ENCODE measurements around the gene RBM6. TPM values are rescaled to one million over a fixed set of nuclear protein-coding genes. Genes with fewer than 3 reads are reported as not detected.

RBM6 gene
- total RNA-seq, 4 donors from 2014 or later = 113 to 148 (median 129) TPM

DNA sequence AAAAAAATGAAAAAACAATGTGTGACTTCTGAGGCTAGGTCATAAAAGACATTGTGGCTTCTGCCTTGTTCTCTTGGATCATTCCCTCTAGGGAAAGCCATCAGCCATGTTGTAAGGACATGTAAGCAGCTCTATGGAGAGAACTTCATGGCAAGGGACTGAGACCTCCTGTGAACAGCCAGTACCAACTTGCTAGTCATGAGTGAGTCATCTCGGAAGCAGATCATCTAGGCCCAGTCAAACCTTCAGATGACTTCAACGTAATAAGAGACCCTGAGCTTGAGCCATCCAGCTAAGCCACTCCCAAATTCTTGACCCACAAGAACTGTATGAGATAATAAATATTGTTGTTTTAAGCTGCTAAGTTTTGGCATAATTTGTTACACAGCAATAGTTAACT is 15.3 kb upstream of the RBM6 start:
- H3K27me3 ChIP-seq = no peaks in the 10 kb centered on the region
- TF ChIP-seq, protein P1, sequence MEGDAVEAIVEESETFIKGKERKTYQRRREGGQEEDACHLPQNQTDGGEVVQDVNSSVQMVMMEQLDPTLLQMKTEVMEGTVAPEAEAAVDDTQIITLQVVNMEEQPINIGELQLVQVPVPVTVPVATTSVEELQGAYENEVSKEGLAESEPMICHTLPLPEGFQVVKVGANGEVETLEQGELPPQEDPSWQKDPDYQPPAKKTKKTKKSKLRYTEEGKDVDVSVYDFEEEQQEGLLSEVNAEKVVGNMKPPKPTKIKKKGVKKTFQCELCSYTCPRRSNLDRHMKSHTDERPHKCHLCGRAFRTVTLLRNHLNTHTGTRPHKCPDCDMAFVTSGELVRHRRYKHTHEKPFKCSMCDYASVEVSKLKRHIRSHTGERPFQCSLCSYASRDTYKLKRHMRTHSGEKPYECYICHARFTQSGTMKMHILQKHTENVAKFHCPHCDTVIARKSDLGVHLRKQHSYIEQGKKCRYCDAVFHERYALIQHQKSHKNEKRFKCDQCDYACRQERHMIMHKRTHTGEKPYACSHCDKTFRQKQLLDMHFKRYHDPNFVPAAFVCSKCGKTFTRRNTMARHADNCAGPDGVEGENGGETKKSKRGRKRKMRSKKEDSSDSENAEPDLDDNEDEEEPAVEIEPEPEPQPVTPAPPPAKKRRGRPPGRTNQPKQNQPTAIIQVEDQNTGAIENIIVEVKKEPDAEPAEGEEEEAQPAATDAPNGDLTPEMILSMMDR (IDR thresholded peaks at IDR 0.05) = no peak
- TF ChIP-seq POLR2A (IDR thresholded peaks at IDR 0.05) = no peak
- H3K27ac ChIP-seq = no peak overlapping the region
- intact Hi-C loops (cut with DNase I) = no loop called here
- no peak for DNase-seq
- H3K36me3 ChIP-seq = no peaks in the 10 kb centered on the region
- peaks cover 16 to 20% of the 10 kb centered on the region in 2 donors for H3K4me1 ChIP-seq
- 89 to 92% methylated on average over 2 of the region's 2 CpGs for WGBS, 2 donors
- no peak overlapping the region for H3K4me3 ChIP-seq (replicated peaks in 1 of 3)
- no peaks in the 10 kb centered on the region for H3K9me3 ChIP-seq

DNA sequence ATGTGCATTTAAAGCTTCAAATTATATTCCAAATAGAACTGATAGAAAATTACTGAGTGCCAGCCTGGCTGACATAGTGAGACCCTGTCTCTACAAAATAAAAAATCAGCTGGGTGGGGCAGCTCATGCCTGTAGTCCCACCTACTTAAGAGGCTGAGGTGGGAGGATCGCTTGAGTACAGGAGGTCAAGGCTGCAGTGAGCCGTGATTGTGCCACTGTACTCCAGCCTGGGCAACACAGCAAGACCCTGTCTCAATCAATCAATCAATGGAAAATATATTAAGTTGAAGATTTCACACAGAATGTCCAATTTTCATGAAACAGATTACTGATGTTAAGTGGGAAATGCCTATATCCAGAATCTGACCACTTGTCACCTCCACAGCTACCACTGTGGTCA is 14.5 kb upstream of the RBM6 start:
- intact Hi-C loops (cut with DNase I) = no loop called here
- Histone ChIP-seq H3K27ac (no peak overlapping the region), H3K9me3 (no peaks in the 10 kb centered on the region), H3K27me3 (no peaks in the 10 kb centered on the region), H3K4me3 (replicated peaks in 1 of 3) (no peak overlapping the region), H3K4me1 (peaks cover 18 to 28% of the 10 kb centered on the region in 2 donors), H3K36me3 (no peaks in the 10 kb centered on the region)
- WGBS, 2 donors = 94 to 98% methylated on average over 2 of the region's 2 CpGs
- no peak for TF ChIP-seq POLR2A (IDR thresholded peaks at IDR 0.05)
- TF ChIP-seq, protein P1 (IDR thresholded peaks at IDR 0.05) = no peak
- no peak for DNase-seq

DNA sequence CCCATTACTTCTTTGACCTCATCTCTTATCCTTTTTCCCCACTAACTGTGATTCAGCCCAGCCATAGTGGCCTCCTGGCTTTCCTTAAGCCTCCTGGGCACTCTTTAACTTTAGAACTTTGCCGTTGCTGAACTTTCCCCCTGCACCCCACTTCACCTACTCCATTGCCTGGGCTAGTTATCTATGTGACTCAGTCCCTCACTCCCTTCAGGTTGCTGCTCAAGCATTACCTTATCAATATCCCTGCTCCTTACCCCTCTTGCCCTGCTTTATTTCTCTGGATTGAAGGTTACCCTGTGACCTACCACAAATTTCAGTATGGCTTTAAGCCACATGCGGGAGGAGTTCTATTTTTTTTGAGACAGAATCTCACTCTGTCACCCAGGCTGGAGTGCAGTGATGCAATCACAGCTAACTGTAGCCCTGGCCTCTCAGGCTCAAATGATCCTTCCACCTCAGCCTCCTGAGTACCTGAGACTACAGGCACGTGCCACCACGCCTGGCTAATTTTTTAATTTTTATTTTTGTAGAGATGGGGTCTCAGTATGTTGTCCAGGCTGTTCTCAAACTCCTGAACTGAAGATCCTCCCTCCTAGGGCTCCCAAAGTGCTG is 13.7 kb upstream of the RBM6 start:
- WGBS, 2 donors = 79 to 86% methylated on average over 4 of the region's 4 CpGs
- Histone ChIP-seq H3K9me3 (no peaks in the 10 kb centered on the region), H3K27me3 (no peaks in the 10 kb centered on the region), H3K27ac (no peak overlapping the region), H3K36me3 (no peaks in the 10 kb centered on the region), H3K4me1 (peaks cover 26 to 35% of the 10 kb centered on the region in 2 donors), H3K4me3 (replicated peaks in 1 of 3) (no peak overlapping the region)
- no peak for DNase-seq
- intact Hi-C loops (cut with DNase I) = no loop called here
- no peak for TF ChIP-seq POLR2A (IDR thresholded peaks at IDR 0.05)
- TF ChIP-seq, protein P1 (IDR thresholded peaks at IDR 0.05) = no peak

DNA sequence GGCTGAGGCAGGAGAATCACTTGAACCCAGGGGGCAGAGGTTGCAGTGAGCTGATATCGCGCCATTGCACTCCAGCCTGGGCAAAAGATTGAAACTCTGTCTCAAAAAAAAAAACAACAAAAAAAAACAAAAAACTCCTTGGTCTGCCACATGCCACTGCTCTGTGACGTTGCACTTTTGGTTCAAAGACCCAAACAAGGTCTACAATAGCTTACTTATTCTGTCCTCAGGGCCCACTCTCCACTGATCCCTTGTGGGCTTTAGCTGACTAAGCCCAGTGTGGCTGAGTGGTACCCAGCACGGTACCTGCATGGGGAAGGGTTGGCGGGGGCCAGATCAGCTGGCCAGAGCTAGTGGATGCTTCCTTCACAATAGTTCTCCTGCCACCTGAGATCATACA is 12.2 kb upstream of the RBM6 start:
- intact Hi-C loops (cut with DNase I) = no loop called here
- no peak overlapping the region for H3K4me3 ChIP-seq (replicated peaks in 1 of 3)
- H3K27me3 ChIP-seq = no peaks in the 10 kb centered on the region
- peak; percentile 13 to 18 for DNase-seq
- no peaks in the 10 kb centered on the region for H3K9me3 ChIP-seq
- H3K36me3 ChIP-seq = no peaks in the 10 kb centered on the region
- peak overlapping the region; percentile 27 to 87 (median 34) for H3K27ac ChIP-seq
- 53 to 60% methylated on average over 5 of the region's 5 CpGs for WGBS, 2 donors
- peaks cover 26 to 40% of the 10 kb centered on the region in 2 donors for H3K4me1 ChIP-seq
- TF ChIP-seq, protein P1 (IDR thresholded peaks at IDR 0.05) = no peak
- TF ChIP-seq POLR2A (IDR thresholded peaks at IDR 0.05) = no peak

DNA sequence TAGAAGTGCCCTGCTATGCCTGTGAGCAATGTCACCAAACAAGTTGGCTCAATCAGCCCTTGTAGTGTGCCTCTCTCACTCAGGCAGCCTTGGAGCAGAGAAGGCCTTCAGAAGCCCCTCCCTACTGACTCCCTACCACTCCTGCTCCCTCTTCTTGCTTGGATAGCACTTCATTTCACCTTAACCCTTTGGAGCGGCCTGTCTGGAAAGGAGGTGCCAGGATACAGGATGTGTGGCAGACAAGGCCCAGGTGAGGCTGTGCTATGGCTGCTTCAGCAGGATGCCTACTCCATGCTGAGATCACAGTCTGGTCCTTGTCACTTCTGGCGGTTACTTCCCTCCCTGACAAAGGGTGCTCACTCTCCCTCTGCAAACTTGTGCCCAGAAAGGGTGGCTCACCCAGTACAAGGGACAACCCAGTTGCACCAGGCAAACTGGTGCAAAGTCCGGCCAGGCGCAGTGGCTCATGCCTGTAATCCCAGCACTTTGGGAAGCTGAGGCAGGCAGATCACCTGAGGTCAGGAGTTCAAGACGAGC is 11.4 kb upstream of the RBM6 start:
- Histone ChIP-seq H3K9me3 (no peaks in the 10 kb centered on the region), H3K27ac (peak overlapping the region; percentile 87 to 90 (median 88)), H3K4me3 (replicated peaks in 1 of 3) (peak overlapping the region in 2 of 3 donors; percentile 24 to 63), H3K27me3 (no peaks in the 10 kb centered on the region), H3K36me3 (no peaks in the 10 kb centered on the region), H3K4me1 (peaks cover 26 to 40% of the 10 kb centered on the region in 2 donors)
- DNase-seq = peak; percentile 62 to 69
- TF ChIP-seq, protein P1 (IDR thresholded peaks at IDR 0.05) = no peak
- no peak for TF ChIP-seq POLR2A (IDR thresholded peaks at IDR 0.05)
- 57 to 61% methylated on average over 5 of the region's 5 CpGs for WGBS, 2 donors
- intact Hi-C loops (cut with DNase I) = no loop called here

All from thyroid gland (tissue), 4 donors.